IMR-90 (cell line): ENCODE measurements around the gene ENOX2. TPM values are rescaled to one million over a fixed set of nuclear protein-coding genes. Genes with fewer than 3 reads are reported as not detected.

ENCODE experiments used
- ATAC-seq: fragments of 200-7000 bp; cut with Tn5 transposase; 2 replicates; pipeline ENCODE4 v1.9.1; 2020; ENCODE audit warnings: low read depth, mild to moderate bottlenecking, moderate library complexity
- BruUV-seq: library from RNA; stranded (reverse); fragments of 400-500 nt; replicated peaks from 2 replicates; lab custom pipeline; 2021; lab: Mats Ljungman, UMichigan
- CTCF ChIA-PET: fragments of 300-600 bp; formaldehyde crosslinking; extraction: SDS; loops from one replicate; lab custom pipeline; 2021; ENCODE audit warnings: antibody characterized with exemption; lab: Yijun Ruan, JAX
- POLR2A ChIA-PET: fragments of 300-600 bp; sonication (Branson Sonifier 250); formaldehyde crosslinking; loops from one replicate; lab custom pipeline; 2022; ENCODE audit warnings: antibody characterized with exemption; ENCODE audit not compliant: unreplicated experiment; lab: Charles Lee
- DNase-seq: peaks from one replicate; pipeline ENCODE4 v3.0.0; 2013
- H2AFZ ChIP-seq: replicated peaks from 2 replicates; pipeline ENCODE3; 2013; ENCODE audit warnings: low read length, mild to moderate bottlenecking; ENCODE audit not compliant: poor library complexity
- H2AK5ac ChIP-seq: 2 replicates; pipeline ENCODE4 v1.6.1; 2013; ENCODE audit warnings: low read depth, low read length, inconsistent platforms
- H2AK9ac ChIP-seq: replicated peaks from 2 replicates; pipeline ENCODE3; 2013; ENCODE audit warnings: mild to moderate bottlenecking, low read depth, low read length, moderate library complexity; ENCODE audit not compliant: poor library complexity
- H2BK120ac ChIP-seq: 2 replicates; pipeline ENCODE4 v1.6.1; 2013; ENCODE audit warnings: low read depth, low read length, inconsistent platforms
- H2BK15ac ChIP-seq: 3 replicates; pipeline ENCODE4 v1.6.1; 2013; ENCODE audit warnings: low read depth, low read length, inconsistent platforms
- H2BK20ac ChIP-seq: 2 replicates; pipeline ENCODE4 v1.6.1; 2013; ENCODE audit warnings: low read depth, mild to moderate bottlenecking, inconsistent platforms, low read length, moderate library complexity
- H2BK5ac ChIP-seq: 2 replicates; pipeline ENCODE4 v1.6.1; 2013; ENCODE audit warnings: mild to moderate bottlenecking, low read depth, low read length, inconsistent platforms; ENCODE audit not compliant: poor library complexity, severe bottlenecking
- H3K14ac ChIP-seq: replicated peaks from 2 replicates; pipeline ENCODE4 v1.6.1; 2013; ENCODE audit warnings: low read depth, low read length, inconsistent platforms
- H3K18ac ChIP-seq: 2 replicates; pipeline ENCODE4 v1.6.1; 2013; ENCODE audit warnings: low read depth, low read length, control low read depth
- H3K23ac ChIP-seq: 2 replicates; pipeline ENCODE4 v1.6.1; 2013; ENCODE audit warnings: low read depth, low read length, inconsistent platforms
- H3K27ac ChIP-seq: 2 replicates; pipeline ENCODE4 v1.5.1; 2013; ENCODE audit warnings: mild to moderate bottlenecking, control low read depth, low read length; ENCODE audit not compliant: insufficient read depth
- H3K27me3 ChIP-seq: 2 replicates; pipeline ENCODE4 v1.6.1; 2013; ENCODE audit warnings: low read length; ENCODE audit not compliant: control insufficient read depth, insufficient read depth
- H3K36me3 ChIP-seq: 2 replicates; pipeline ENCODE4 v1.6.1; 2013; ENCODE audit warnings: low read length, mixed read lengths; ENCODE audit not compliant: control insufficient read depth, insufficient read depth
- H3K4ac ChIP-seq: 2 replicates; pipeline ENCODE4 v1.6.1; 2013; ENCODE audit warnings: low read depth, low read length, inconsistent platforms
- H3K4me1 ChIP-seq: 2 replicates; pipeline ENCODE4 v1.6.1; 2013; ENCODE audit warnings: low read length, mixed read lengths; ENCODE audit not compliant: control insufficient read depth, insufficient read depth
- H3K4me2 ChIP-seq: 2 replicates; pipeline ENCODE4 v1.6.1; 2013; ENCODE audit warnings: low read depth, mild to moderate bottlenecking, control low read depth, low read length, moderate library complexity
- H3K4me3 ChIP-seq: 2 replicates; pipeline ENCODE4 v1.5.1; 2013; ENCODE audit warnings: low read depth, mild to moderate bottlenecking, control low read depth, low read length, moderate library complexity; ENCODE audit not compliant: insufficient read depth
- H3K56ac ChIP-seq: 2 replicates; pipeline ENCODE4 v1.6.1; 2013; ENCODE audit warnings: low read length, inconsistent platforms; ENCODE audit not compliant: insufficient read depth; ENCODE audit errors: extremely low read depth
- H3K79me1 ChIP-seq, 2 experiments: 2 replicates each; pipeline ENCODE4 v1.6.1; 2013; ENCODE audit warnings: low read length in 2 of 2, inconsistent platforms in 1 of 2, low read depth in 1 of 2
- H3K9ac ChIP-seq: 2 replicates; pipeline ENCODE4 v1.6.1; 2013; ENCODE audit warnings: low read depth, low read length, control low read depth
- H3K9me1 ChIP-seq: 2 replicates; pipeline ENCODE4 v1.6.1; 2013; ENCODE audit warnings: low read length, inconsistent platforms; ENCODE audit not compliant: insufficient read depth
- H3K9me3 ChIP-seq: 2 replicates; pipeline ENCODE4 v1.6.1; 2013; ENCODE audit warnings: low read length; ENCODE audit not compliant: control insufficient read depth, insufficient read depth
- H4K20me1 ChIP-seq: 2 replicates; pipeline ENCODE4 v1.6.1; 2013; ENCODE audit warnings: low read length, inconsistent platforms; ENCODE audit not compliant: insufficient read depth
- H4K5ac ChIP-seq: 2 replicates; pipeline ENCODE4 v1.6.1; 2013; ENCODE audit warnings: mild to moderate bottlenecking, low read depth, low read length, control low read depth
- H4K8ac ChIP-seq, 2 experiments: 2 replicates each; pipeline ENCODE4 v1.6.1; 2013; ENCODE audit warnings: low read depth in 2 of 2, low read length in 2 of 2, control low read depth in 1 of 2, inconsistent platforms in 1 of 2
- H4K91ac ChIP-seq: 2 replicates; pipeline ENCODE4 v1.6.1; 2013; ENCODE audit warnings: low read depth, low read length, inconsistent platforms; ENCODE audit not compliant: insufficient read depth
- BHLHE40 ChIP-seq: fragments of 150-350 bp; IDR thresholded peaks from 2 replicates; pipeline ENCODE4 v1.6.1; 2016; ENCODE audit warnings: mild to moderate bottlenecking, low read depth, low read length
- CEBPB ChIP-seq: IDR thresholded peaks from 2 replicates; pipeline ENCODE4 v1.6.1; 2012; ENCODE audit warnings: low read depth, low read length, improper control_type of control experiment
- CHD1 ChIP-seq: IDR thresholded peaks from 2 replicates; pipeline ENCODE4 v1.6.1; 2012; ENCODE audit warnings: low read depth, low read length, improper control_type of control experiment
- CTCF ChIP-seq: conservative IDR thresholded peaks from 2 replicates; pipeline ENCODE4 v1.5.1; 2012; ENCODE audit warnings: mild to moderate bottlenecking, low read depth, low read length, improper control_type of control experiment
- MAZ ChIP-seq: IDR thresholded peaks from 2 replicates; pipeline ENCODE4 v1.6.1; 2012; ENCODE audit warnings: low read depth, mild to moderate bottlenecking, low read length, improper control_type of control experiment, moderate library complexity, borderline replicate concordance
- MXI1 ChIP-seq: IDR thresholded peaks from 2 replicates; pipeline ENCODE4 v1.6.1; 2012; ENCODE audit warnings: low read depth, mild to moderate bottlenecking, low read length, moderate library complexity, borderline replicate concordance
- NFE2L2 ChIP-seq: fragments of 150-350 bp; IDR thresholded peaks from 2 replicates; pipeline ENCODE4 v1.6.1; 2016; ENCODE audit warnings: low read depth, mild to moderate bottlenecking, low read length
- POLR2A ChIP-seq: IDR thresholded peaks from 2 replicates; pipeline ENCODE4 v1.6.1; 2012; ENCODE audit warnings: mild to moderate bottlenecking, low read depth, low read length
- RAD21 ChIP-seq: IDR thresholded peaks from 2 replicates; pipeline ENCODE4 v1.6.1; 2012; ENCODE audit warnings: low read length, improper control_type of control experiment
- RCOR1 ChIP-seq: IDR thresholded peaks from 2 replicates; pipeline ENCODE4 v1.6.1; 2012; ENCODE audit warnings: mild to moderate bottlenecking, low read length, improper control_type of control experiment; ENCODE audit not compliant: insufficient replicate concordance
- RFX5 ChIP-seq: IDR thresholded peaks from 2 replicates; pipeline ENCODE4 v1.8.0; 2012; ENCODE audit warnings: low read depth, mild to moderate bottlenecking, low read length, moderate library complexity
- WGBS, 2 experiments: methylation state at CpG; one replicate each; pipeline versions ENCODE4 v1.1.5 to v1.1.7; 2013; ENCODE audit warnings: missing lambda C conversion rate in 2 of 2; ENCODE audit not compliant: insufficient read length in 1 of 2; ENCODE audit errors: extremely low coverage in 2 of 2; 5-methylcytosine and 5-hydroxymethylcytosine counted together
- dilution Hi-C: fragments of 300-500 bp; cut with HindIII; formaldehyde crosslinking; loops from one replicate; pipeline ENCODE4 v1.14.3; 2018; ENCODE audit warnings: low sequenced_read_pairs; ENCODE audit not compliant: unreplicated experiment
- in situ Hi-C: fragments of 300-500 bp; cut with MboI; formaldehyde crosslinking; loops from 3 replicates; pipeline ENCODE4 v1.14.3; 2019; ENCODE audit warnings: low sequenced_read_pairs, inconsistent platforms, mixed read lengths
- intact Hi-C: fragments of 100-400 bp; cut with micrococcal nuclease; formaldehyde crosslinking; loops from 2 replicates; pipeline ENCODE4 v1.10.0; 2022
- polyA plus RNA-seq, 3 experiments: library from polyadenylated mRNA; depleted of rRNA; stranded (reverse); fragments of >200 nt; gene quantifications; 2 replicates each; pipeline ENCODE4 v1.2.3, GENCODE V29; 2012; ENCODE audit warnings: low replicate concordance in 1 of 3
- total RNA-seq: library from RNA; depleted of rRNA; stranded (reverse); fragments of >200 nt; gene quantifications from 2 replicates; pipeline ENCODE4 v1.2.3, GENCODE V29; 2012
- TF ChIP-seq, protein P1 (sequence below): fragments of 150-350 bp; IDR thresholded peaks from 2 replicates; pipeline ENCODE4 v1.6.1; 2017; ENCODE audit warnings: mild to moderate bottlenecking, antibody characterized with exemption, low read length, low read depth

ENOX2 gene
- total and polyA plus RNA-seq, 2 of the 4 experiments (the other 2 are of a cell fraction): 6.3 to 11.8 TPM

GRCh38 chrX:130786030-130786429 lies 117.0 kb downstream of the ENOX2 start:
- Histone ChIP-seq H2BK20ac (no peak overlapping the region), H3K14ac (no peak overlapping the region), H2AK5ac (no peak overlapping the region), H4K8ac (no peak overlapping the region), H3K4me1 (no peaks in the 10 kb centered on the region), H3K4ac (no peak overlapping the region), H3K36me3 (no peaks in the 10 kb centered on the region), H2BK15ac (no peak overlapping the region), H3K9me1 (no peaks in the 10 kb centered on the region), H3K18ac (no peak overlapping the region), H3K4me2 (no peak overlapping the region), H3K4me3 (no peak overlapping the region), H3K27ac (no peak overlapping the region), H4K91ac (no peak overlapping the region), H2BK5ac (no peak overlapping the region), H4K20me1 (no peaks in the 10 kb centered on the region), H3K79me1 (no peaks in the 10 kb centered on the region), H3K56ac (no peak overlapping the region), H3K9me3 (no peaks in the 10 kb centered on the region), H4K5ac (no peak overlapping the region), H2BK120ac (no peak overlapping the region), H3K23ac (no peak overlapping the region), H3K9ac (no peak overlapping the region), H3K27me3 (no peaks in the 10 kb centered on the region), H2AK9ac (no peak overlapping the region), H2AFZ (no peak overlapping the region)
- DNase-seq (no peak), ATAC-seq (no peak)
- dilution Hi-C loops: no loop called here
- no TSS peak for BruUV-seq
- ChIA-PET CTCF (no interaction called here), POLR2A (no interaction called here)
- no CpG with 5 or more reads among the region's 2 CpGs for WGBS, 2 experiments
- intact Hi-C loops: no loop called here
- TF ChIP-seq MXI1: no peak
- TF ChIP-seq POLR2A: no peak
- no peak for TF ChIP-seq RAD21
- TF ChIP-seq RCOR1: no peak
- TF ChIP-seq NFE2L2: no peak
- no peak for TF ChIP-seq BHLHE40
- no peak for TF ChIP-seq MAZ
- TF ChIP-seq, protein P1, sequence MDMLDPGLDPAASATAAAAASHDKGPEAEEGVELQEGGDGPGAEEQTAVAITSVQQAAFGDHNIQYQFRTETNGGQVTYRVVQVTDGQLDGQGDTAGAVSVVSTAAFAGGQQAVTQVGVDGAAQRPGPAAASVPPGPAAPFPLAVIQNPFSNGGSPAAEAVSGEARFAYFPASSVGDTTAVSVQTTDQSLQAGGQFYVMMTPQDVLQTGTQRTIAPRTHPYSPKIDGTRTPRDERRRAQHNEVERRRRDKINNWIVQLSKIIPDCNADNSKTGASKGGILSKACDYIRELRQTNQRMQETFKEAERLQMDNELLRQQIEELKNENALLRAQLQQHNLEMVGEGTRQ: no peak
- no peak for TF ChIP-seq CHD1
- no peak for TF ChIP-seq RFX5
- TF ChIP-seq CTCF: no peak
- no peak for TF ChIP-seq CEBPB
- in situ Hi-C loops: no loop called here
